ENCODE data around the gene NPHP1. TPM values are rescaled to one million over a fixed set of nuclear protein-coding genes. Genes with fewer than 3 reads are reported as not detected.
"Not testable (repeated sequence)": the region's sequence is repeated elsewhere in the genome, so short reads cannot be mapped to it uniquely, and the experiment has no call there.

NPHP1 gene
- total RNA-seq, 1 experiment from 2014 or later: 1.9 TPM

DNA sequence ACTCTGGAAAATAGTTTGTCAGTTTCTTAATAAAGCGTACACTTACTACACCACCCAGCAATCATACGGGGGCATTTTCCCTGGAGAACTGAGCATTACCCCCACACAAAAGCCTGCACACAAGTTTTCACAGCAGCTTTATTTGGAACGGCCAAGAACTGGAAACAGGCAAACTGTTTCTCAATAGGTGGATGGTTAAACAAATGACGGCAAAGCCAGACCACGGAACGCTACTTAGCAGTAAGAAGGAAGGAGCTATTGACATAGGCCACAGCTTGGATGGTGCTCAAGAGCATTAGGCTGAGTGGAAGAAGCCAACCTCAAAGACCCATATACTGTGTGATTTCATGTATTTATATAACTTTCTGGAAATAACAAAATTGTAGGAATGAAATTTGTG, 98.2 kb downstream of the NPHP1 start:
- Histone ChIP-seq H3K27me3 (ENCODE audit: control insufficient read depth, insufficient read depth, low read length) (no peaks in the 10 kb centered on the region), H3K4me3 (ENCODE audit: insufficient read depth, low read depth, low read length) (no peak overlapping the region), H3K36me3 (replicated peaks; ENCODE audit: control insufficient read depth, insufficient read depth, low read length) (no peaks in the 10 kb centered on the region)
- no peak for DNase-seq

DNA sequence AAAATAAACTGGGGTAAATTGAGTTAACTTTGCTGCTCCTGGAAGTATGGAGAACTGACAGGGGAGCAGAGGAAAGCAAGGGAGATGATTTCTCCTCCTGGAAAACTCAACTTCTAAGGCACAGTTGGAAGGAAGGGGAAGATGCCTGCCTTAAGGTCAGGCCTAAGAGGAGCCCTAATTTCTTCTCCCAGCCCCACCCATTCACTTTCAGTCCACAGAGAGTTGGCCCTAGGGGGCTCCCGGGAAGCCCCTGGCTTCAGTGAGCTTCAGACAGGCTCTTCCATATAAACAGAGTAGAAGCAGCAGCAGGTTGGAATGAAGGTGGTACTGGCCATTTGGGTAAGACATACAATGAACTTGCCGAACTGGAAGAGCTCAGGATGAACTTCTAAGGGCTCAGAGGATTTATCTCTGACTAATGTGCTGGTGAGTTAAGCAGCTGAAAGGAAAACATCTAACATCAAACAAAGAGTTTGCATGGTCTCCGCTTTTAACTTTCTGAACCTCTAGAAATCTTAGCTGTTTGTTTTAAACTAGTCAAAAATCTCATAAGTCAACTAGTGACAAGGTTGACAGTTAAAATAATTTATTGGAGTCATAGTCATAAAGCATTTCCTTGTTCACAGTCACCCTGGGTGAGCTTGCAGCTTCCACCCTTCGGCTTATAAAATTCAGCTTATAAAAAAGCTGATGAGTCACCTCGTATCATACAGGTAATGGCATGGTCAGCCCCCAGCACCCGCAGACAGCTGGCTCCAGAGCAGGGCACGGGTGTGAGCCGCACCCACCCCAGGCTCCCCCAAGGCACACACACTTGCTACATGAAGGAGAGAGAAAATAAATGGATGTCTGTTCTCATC, 99.0 kb downstream of the NPHP1 start:
- H3K27me3 ChIP-seq (ENCODE audit: control insufficient read depth, insufficient read depth, low read length): no peaks in the 10 kb centered on the region

DNA sequence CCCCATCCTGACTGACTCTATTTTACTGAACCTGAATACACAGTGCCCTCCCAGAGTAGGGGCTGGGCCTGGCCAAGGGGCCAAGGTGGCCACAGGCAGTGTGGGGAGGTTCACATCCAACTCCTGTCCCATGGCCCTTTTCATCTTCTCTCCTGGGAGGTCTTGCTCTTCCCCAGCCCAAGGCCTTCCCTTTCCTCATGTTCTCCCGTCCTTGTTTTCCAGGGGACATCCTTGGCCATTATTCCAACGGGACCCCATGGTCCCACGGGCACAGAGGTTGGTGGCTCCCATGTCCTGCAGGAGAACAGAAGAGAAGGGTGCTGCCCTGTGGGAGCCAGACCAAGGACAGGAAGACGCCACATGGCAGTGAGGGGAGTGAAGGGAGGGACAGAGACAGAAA, 99.6 kb downstream of the NPHP1 start:
- no peak for DNase-seq
- no peaks in the 10 kb centered on the region for H3K36me3 ChIP-seq (replicated peaks; ENCODE audit: control insufficient read depth, insufficient read depth, low read length)
- no peaks in the 10 kb centered on the region for H3K27me3 ChIP-seq (ENCODE audit: control insufficient read depth, insufficient read depth, low read length)
- no peak overlapping the region for H3K4me3 ChIP-seq (ENCODE audit: insufficient read depth, low read depth, low read length)

More for the DNA sequence above, 99.0 kb downstream of the NPHP1 start:
- no peak overlapping the region for H3K4me3 ChIP-seq (ENCODE audit: insufficient read depth, low read depth, low read length)
- DNase-seq: no peak
- no peaks in the 10 kb centered on the region for H3K36me3 ChIP-seq (replicated peaks; ENCODE audit: control insufficient read depth, insufficient read depth, low read length)

DNA sequence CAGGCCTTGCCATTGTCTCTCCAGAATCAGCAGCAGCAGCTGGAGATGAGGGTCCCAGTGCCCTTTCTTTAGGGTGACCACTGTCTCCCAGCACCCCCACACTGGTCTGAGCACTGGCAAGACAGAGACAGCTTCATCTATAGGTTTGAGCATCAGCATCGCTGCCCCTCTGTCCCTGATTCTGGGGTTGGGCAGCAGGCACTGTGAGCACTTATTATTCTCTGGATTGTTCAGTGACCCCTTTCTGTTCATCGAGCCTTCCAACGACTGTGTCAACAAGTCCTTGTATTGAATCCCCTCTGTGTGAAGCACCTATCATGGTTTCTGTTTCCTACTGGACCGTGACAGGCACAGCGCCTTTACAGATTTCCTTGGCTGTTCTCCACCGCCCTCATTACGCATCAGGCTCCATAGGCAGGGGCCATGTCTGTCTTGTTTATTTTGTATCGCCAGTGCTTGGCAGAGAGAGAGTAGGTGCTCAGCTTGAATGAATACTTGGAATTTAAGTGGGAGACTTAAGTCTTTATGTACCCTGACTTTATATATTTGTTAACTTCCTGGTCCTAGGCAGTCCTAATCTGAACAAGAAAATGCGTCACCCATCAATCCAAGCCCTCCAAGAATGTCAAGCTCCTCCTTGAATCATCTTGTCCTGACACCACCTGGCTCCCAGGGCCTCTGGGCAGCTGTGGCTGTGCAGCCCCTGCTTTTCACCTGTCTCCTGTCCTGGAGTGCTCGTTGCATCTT, 100.6 kb downstream of the NPHP1 start:
- no peak for DNase-seq
- H3K4me3 ChIP-seq (ENCODE audit: insufficient read depth, low read depth, low read length): no peak overlapping the region
- no peaks in the 10 kb centered on the region for H3K27me3 ChIP-seq (ENCODE audit: control insufficient read depth, insufficient read depth, low read length)
- no peaks in the 10 kb centered on the region for H3K36me3 ChIP-seq (replicated peaks; ENCODE audit: control insufficient read depth, insufficient read depth, low read length)

DNA sequence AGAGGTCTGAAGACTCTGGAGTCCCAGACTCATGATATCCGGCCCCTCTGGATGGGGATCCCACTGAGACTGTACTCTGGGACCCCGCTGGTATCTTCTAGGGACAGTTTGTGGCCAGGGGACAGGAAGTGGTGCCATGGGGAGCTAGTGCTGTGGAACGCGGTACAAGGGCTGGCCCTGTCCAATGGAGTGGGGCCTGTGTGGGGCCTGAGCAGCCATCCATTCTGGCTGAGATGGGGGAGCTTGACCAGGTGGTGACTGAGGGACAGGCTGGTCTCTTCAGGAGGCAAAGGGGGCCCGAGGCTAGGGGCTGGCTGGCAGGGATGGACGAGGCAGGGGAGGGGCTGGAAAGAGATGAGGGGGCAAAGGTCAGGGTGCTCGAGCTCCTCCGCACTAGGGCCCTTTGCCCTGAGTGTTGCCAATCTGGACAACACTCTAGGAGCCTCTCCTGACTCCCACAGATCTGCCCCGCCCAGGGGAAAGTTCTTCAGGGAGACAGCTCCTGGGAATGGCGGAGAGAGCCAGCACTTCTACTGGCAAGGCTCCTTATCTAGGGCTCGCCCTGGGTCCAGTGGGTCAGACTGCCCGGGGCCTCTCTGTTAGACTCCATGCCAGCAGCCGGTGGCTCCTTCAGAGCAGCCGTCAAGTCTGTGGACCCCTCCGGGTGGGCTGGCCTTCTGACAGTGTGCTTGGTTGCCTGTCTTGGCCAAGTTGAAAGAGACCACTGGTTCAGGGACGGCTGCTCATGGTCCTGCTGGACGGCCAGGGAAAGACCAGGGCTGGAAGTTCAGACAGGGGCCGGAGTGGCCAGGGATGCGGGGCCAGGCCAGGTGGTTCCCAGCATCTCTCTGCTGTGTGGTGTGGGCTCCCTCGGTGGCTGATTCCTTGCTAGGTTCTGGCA, 101.5 kb downstream of the NPHP1 start:
- DNase-seq: no peak
- Histone ChIP-seq H3K36me3 (replicated peaks; ENCODE audit: control insufficient read depth, insufficient read depth, low read length) (no peaks in the 10 kb centered on the region), H3K27me3 (ENCODE audit: control insufficient read depth, insufficient read depth, low read length) (no peaks in the 10 kb centered on the region), H3K4me3 (ENCODE audit: insufficient read depth, low read depth, low read length) (no peak overlapping the region)

DNA sequence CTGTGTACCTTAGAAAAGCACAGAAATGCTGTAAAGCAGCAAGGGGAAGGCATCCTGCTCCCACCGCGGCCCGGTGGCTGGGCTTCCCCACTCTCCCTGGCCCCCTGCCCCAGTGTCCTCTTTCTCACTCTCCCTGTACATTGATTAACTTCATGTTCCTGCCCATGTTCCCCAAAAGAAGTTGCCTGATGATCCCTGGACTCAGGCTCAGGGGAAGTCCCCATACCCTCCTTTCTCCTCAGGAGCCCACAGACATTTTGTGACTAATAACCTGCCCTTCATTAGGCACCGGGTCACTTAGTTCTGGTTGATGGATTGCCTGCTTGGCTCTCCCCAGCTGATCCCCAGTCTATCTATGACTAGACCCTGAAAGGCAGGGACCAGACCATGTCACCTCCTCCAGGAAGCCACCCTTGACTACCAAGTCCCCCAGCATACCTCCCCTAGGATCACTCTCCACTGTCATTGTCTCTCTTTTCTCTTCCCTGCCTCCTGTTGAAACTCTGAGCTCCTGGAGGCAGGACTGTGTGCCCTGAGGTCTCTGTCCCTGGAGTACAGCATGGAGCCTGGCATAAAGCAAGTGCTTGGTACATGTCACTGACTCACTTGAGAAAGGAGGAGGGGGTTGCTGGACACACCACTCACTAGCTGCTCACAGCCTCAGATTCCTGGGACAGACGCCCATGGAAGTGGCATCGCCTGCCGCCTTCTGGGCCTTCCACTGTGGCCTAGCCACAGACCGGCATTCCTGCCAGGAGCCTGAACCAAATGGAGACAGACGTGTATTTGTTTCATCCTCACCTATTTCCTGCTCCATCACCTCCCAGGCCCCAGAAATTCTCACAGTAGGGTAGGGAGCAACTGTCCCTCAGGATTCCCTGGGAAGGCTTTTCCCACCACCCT, 102.7 kb downstream of the NPHP1 start:
- Histone ChIP-seq H3K4me3 (ENCODE audit: insufficient read depth, low read depth, low read length) (no peak overlapping the region), H3K27me3 (ENCODE audit: control insufficient read depth, insufficient read depth, low read length) (no peaks in the 10 kb centered on the region; the same call in 1 of the 2 replicates), H3K36me3 (replicated peaks; ENCODE audit: control insufficient read depth, insufficient read depth, low read length) (no peaks in the 10 kb centered on the region)
- DNase-seq: no peak

DNA sequence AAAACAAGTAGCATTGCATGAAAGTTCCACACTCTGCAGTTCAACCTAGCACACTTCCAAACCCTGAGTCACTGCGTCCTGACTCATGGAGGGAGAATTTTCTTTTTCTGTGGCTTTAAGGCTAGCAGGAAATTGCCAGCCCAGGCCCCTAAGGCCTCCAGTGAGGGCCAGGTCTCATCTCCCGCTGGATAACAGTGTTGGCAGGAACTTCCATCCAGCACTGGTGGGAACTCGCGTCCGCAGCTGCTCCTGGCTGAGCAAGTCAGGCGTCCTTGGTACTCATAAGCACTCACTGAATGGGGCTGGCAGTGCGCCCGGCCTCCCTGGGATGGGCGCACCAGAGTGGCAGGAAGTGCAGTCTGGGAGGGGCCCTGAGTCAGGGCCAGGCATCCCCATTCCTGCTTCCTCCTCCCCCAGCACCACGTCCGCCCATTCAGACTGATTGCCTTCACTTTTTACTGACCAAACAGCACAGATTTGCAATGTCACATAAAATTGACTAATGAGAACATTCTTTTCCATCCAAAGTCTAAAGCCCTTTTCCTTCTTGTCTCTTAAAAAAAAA, 103.5 kb downstream of the NPHP1 start:
- Histone ChIP-seq H3K4me3 (ENCODE audit: insufficient read depth, low read depth, low read length) (no peak overlapping the region), H3K27me3 (ENCODE audit: control insufficient read depth, insufficient read depth, low read length) (no peaks in the 10 kb centered on the region; the same call in 1 of the 2 replicates), H3K36me3 (replicated peaks; ENCODE audit: control insufficient read depth, insufficient read depth, low read length) (no peaks in the 10 kb centered on the region)
- no peak for DNase-seq

DNA sequence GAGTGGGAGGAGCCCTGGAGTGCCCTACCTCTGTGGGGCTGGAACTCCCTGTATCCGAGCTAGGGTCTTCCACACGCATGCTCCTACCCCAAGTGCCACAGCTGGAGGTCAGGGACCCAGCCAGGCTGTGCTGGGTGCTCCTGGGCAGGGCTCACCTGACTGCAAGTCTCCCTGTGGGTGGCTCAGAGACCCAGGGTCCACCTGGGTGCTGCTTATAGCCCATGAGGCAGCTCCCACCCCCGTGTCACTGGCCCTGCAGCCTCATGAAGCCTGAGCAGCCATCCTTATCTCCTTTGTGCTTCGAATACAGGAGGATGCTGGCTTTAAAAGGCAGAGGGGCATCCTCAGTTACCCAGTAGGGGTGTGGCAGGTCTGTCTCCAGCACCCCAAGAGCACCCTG, 103.9 kb downstream of the NPHP1 start:
- H3K27me3 ChIP-seq (ENCODE audit: control insufficient read depth, insufficient read depth, low read length); DNase-seq; H3K36me3 ChIP-seq (replicated peaks; ENCODE audit: control insufficient read depth, insufficient read depth, low read length); H3K4me3 ChIP-seq (ENCODE audit: insufficient read depth, low read depth, low read length): not testable (repeated sequence)

DNA sequence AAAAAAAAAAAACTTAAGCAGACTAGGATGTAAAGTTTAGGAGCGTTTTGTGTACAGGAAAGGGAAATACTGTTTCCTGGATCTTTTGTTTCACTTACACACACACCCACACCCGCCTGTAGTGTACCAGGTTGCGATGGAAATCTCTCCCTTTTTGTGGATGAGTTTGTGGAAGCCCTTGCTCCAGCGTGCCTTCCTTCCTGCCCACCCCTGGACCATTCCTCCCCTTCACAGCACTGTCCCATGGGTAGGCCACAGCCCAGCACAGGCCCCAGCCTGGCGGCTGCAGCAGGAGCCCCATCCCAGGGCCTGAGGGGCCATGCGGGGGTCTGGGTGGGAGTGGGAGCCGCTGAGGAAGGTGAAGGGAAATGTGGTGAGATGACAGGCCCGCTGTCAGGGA, 104.3 kb downstream of the NPHP1 start:
- Histone ChIP-seq H3K27me3 (ENCODE audit: control insufficient read depth, insufficient read depth, low read length) (no peaks in the 10 kb centered on the region; the same call in 1 of the 2 replicates), H3K4me3 (ENCODE audit: insufficient read depth, low read depth, low read length) (no peak overlapping the region), H3K36me3 (replicated peaks; ENCODE audit: control insufficient read depth, insufficient read depth, low read length) (no peaks in the 10 kb centered on the region)
- no peak for DNase-seq

DNA sequence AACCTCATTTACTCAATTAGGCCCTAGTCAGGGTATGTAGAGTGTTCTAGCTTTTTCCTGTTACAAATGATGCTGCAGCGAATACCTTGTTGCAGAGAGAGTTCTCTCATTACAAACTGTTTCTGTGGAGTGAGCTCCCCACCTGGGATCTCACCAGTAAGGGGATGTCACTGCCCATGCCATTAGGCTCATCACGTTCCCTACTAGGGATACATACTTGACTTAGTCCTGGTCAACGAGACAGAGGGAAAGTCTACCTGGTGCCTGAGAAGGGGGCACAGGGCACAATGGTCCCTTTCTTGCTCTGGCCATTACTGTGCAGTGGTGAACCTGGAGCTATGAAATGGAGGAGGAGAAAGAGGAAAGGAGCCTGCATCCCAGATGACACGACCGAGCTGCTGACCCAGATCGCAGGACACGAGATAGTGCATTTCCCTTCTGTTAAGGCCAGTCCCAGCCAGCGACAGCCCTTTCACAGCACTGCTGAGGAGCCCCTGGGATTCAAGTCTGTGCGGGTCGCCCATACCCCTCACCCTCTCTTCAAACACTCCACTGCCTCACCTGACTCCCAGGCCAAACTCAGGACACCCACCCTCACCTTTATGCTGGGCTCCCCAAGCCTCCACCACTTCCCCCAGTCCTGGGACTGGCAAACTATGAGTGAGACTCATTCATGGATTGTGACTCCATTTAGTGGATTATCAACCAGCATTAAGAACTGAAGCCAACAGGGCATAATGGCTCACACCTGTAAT, 105.2 kb downstream of the NPHP1 start:
- DNase-seq: no peak
- H3K27me3 ChIP-seq (ENCODE audit: control insufficient read depth, insufficient read depth, low read length): no peaks in the 10 kb centered on the region; the same call in 1 of the 2 replicates
- H3K4me3 ChIP-seq (ENCODE audit: insufficient read depth, low read depth, low read length): no peak overlapping the region
- no peaks in the 10 kb centered on the region for H3K36me3 ChIP-seq (replicated peaks; ENCODE audit: control insufficient read depth, insufficient read depth, low read length)

DNA sequence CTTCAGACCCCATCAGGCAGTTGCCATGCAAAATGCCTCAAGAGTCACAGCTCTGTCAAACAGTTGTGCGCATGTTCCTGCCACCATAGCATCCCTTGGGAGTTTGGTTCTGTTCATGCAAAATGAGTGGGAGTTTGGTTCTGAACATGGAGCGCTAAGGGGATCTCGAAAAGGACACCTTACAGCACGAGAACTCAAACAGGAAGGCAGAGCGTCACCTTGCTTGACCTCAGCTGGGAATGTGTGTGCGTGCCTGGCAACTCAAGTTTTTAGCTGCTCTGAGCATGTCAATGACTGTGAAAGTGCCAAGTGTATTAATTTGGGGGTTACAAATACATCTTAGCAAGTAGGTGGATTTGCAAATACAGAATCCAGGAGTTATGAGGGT, 105.8 kb downstream of the NPHP1 start:
- no peak overlapping the region for H3K4me3 ChIP-seq (ENCODE audit: insufficient read depth, low read depth, low read length)
- no peaks in the 10 kb centered on the region for H3K36me3 ChIP-seq (replicated peaks; ENCODE audit: control insufficient read depth, insufficient read depth, low read length)
- DNase-seq: no peak
- no peaks in the 10 kb centered on the region; the same call in 1 of the 2 replicates for H3K27me3 ChIP-seq (ENCODE audit: control insufficient read depth, insufficient read depth, low read length)

DNA sequence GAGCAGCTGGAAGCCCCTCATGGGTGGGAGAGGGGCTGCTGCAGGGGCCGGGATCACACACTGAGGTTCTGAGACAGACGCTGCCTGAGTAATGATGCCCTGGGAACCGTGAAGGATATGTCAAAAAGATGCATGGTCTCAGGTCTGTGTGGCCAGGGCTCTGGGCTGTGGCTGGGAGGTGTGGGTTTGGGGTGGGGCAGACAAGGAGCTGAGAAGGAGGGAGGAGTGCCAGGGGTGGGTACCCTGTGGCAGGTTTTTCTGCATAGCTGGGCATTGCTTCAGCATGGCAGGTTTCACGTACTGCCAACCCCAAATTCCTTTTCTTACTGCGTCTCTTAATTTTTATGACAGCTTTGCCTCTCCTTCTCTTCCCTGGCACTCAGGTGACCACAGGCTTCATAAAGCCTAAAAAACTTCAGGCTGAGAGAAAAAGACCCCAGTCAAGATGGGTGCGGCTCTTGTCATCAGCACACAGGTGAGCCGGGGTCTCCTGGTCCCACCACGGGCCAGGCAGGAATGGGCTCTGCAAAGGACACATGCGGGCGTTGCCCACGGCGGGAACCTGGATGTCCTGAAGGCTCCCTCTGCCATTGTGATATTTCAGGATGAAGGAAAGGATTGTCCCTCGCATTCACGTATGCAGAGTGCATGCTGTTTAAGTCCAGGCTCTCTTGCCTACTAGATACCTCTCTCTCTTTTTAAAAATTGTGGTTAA, 107.2 kb downstream of the NPHP1 start:
- Histone ChIP-seq H3K27me3 (ENCODE audit: control insufficient read depth, insufficient read depth, low read length) (no peaks in the 10 kb centered on the region; the same call in 1 of the 2 replicates), H3K36me3 (replicated peaks; ENCODE audit: control insufficient read depth, insufficient read depth, low read length) (no peaks in the 10 kb centered on the region), H3K4me3 (ENCODE audit: insufficient read depth, low read depth, low read length) (no peak overlapping the region)
- no peak for DNase-seq

Measured in H7 (cell line).